H1 (cell line): Measurements from ENCODE around the gene CUTC. TPM values are rescaled to one million over a fixed set of nuclear protein-coding genes. Genes with fewer than 3 reads are reported as not detected.
A peak's percentile ranks its signal among the peaks of the same experiment; 100 is the strongest.

Experiments used
- CTCF ChIA-PET: fragments of 300-600 bp; sonication (Branson Sonifier 250); formaldehyde crosslinking; loops from one replicate; lab custom pipeline; 2021; ENCODE audit not compliant: partially characterized antibody; lab: Charles Lee
- POLR2A ChIA-PET: fragments of 300-600 bp; sonication (Branson Sonifier 250); formaldehyde crosslinking; loops from one replicate; lab custom pipeline; 2021; ENCODE audit warnings: inconsistent platforms; ENCODE audit not compliant: partially characterized antibody; lab: Charles Lee
- DNase-seq, 2 experiments: peaks; one replicate each; pipeline versions ENCODE4 v3.0.0 to v3.0.0-alpha.2; 2010 to 2022; ENCODE audit warnings: low spot score in 2 of 2, low read depth in 1 of 2, mixed read lengths in 1 of 2
- FAIRE-seq: peaks from 2 replicates; lab custom pipeline; 2011; peaks lifted over from hg19 to GRCh38; lab: Jason Lieb, UNC
- H2AFZ ChIP-seq: 2 replicates; pipeline ENCODE4 v1.8.1; 2012; ENCODE audit warnings: low read length, inconsistent platforms
- H2AK5ac ChIP-seq: 2 replicates; pipeline ENCODE4 v1.6.1; 2013; ENCODE audit warnings: low read depth, low read length
- H2BK120ac ChIP-seq: replicated peaks from 2 replicates; pipeline ENCODE3; 2013; ENCODE audit warnings: low read depth, low read length, inconsistent platforms
- H2BK12ac ChIP-seq: 2 replicates; pipeline ENCODE4 v1.6.1; 2013; ENCODE audit warnings: low read depth, low read length
- H2BK15ac ChIP-seq: 2 replicates; pipeline ENCODE4 v1.6.1; 2013; ENCODE audit warnings: low read length
- H2BK20ac ChIP-seq: 2 replicates; pipeline ENCODE4 v1.6.1; 2013; ENCODE audit warnings: low read length
- H2BK5ac ChIP-seq: 2 replicates; pipeline ENCODE4 v1.6.1; 2013; ENCODE audit warnings: low read depth, low read length
- H3K14ac ChIP-seq: 2 replicates; pipeline ENCODE4 v1.6.1; 2013; ENCODE audit warnings: inconsistent platforms; ENCODE audit not compliant: insufficient read length
- H3K18ac ChIP-seq: 2 replicates; pipeline ENCODE4 v1.6.1; 2013; ENCODE audit warnings: low read length; ENCODE audit errors: extremely low read depth
- H3K23ac ChIP-seq: 2 replicates; pipeline ENCODE4 v1.6.1; 2013; ENCODE audit warnings: inconsistent platforms; ENCODE audit not compliant: insufficient read length
- H3K23me2 ChIP-seq: 2 replicates; pipeline ENCODE4 v1.6.1; 2013; ENCODE audit warnings: low read depth, low read length
- H3K27ac ChIP-seq: 2 replicates; pipeline ENCODE4 v1.6.1; 2011; ENCODE audit warnings: low read depth, low read length, inconsistent platforms
- H3K27me3 ChIP-seq, 4 experiments: replicated peaks in 1 of 4; 1 replicate in 1 of 4; 2 replicates in 3 of 4; pipeline versions ENCODE4 v1.6.1 to v1.8.1; 2011 to 2013; ENCODE audit warnings: low read length in 3 of 4, mild to moderate bottlenecking in 3 of 4, inconsistent platforms in 2 of 4, mixed read lengths in 2 of 4, moderate library complexity in 1 of 4; ENCODE audit not compliant: control insufficient read depth in 3 of 4, insufficient read depth in 3 of 4; ENCODE audit errors: extremely low read depth in 1 of 4
- H3K36me3 ChIP-seq, 4 experiments: 2 replicates each; pipeline versions ENCODE4 v1.6.1 to v1.8.1; 2011 to 2013; ENCODE audit warnings: mild to moderate bottlenecking in 4 of 4, low read length in 3 of 4, moderate library complexity in 2 of 4, control low read depth in 1 of 4, inconsistent platforms in 1 of 4; ENCODE audit not compliant: insufficient read depth in 4 of 4, control insufficient read depth in 2 of 4
- H3K4ac ChIP-seq: replicated peaks from 2 replicates; pipeline ENCODE3; 2013; ENCODE audit warnings: low read length, low read depth, mixed read lengths, inconsistent platforms; ENCODE audit not compliant: insufficient read length
- H3K4me1 ChIP-seq, 4 experiments: replicated peaks in 1 of 4; 1 replicate in 1 of 4; 2 replicates in 3 of 4; pipeline versions ENCODE4 v1.6.1 to v1.8.1; 2011 to 2013; ENCODE audit warnings: low read length in 3 of 4, inconsistent platforms in 2 of 4, mixed read lengths in 1 of 4; ENCODE audit not compliant: insufficient read depth in 4 of 4, control insufficient read depth in 3 of 4
- H3K4me2 ChIP-seq, 2 experiments: 2 replicates each; pipeline versions ENCODE4 v1.6.1 to v1.8.1; 2011 to 2013; ENCODE audit warnings: low read depth in 2 of 2, low read length in 2 of 2, control low read depth in 1 of 2, inconsistent platforms in 1 of 2, mild to moderate bottlenecking in 1 of 2; ENCODE audit not compliant: insufficient read depth in 1 of 2
- H3K4me3 ChIP-seq, 4 experiments: fragments of 200-600, 300-600 bp in 1 of 4; sonication (generic), shearing (Covaris generic), sonication (Bioruptor Twin) in 1 of 4; 2 replicates each; pipeline versions ENCODE4 v1.5.1 to v1.8.1; 2011 to 2016; ENCODE audit warnings: low read length in 4 of 4, low read depth in 3 of 4, control low read depth in 2 of 4, inconsistent platforms in 2 of 4, mild to moderate bottlenecking in 2 of 4, mixed read lengths in 1 of 4, moderate library complexity in 1 of 4; ENCODE audit not compliant: insufficient read depth in 2 of 4; ENCODE audit errors: extremely low read depth in 1 of 4
- H3K56ac ChIP-seq: replicated peaks from 2 replicates; pipeline ENCODE3; 2013; ENCODE audit warnings: low read depth, mild to moderate bottlenecking, mixed read lengths, low read length, inconsistent platforms; ENCODE audit not compliant: insufficient read length
- H3K79me1 ChIP-seq: 2 replicates; pipeline ENCODE4 v1.6.1; 2013; ENCODE audit warnings: low read depth, low read length, control low read depth
- H3K79me2 ChIP-seq, 2 experiments: 2 replicates each; pipeline versions ENCODE4 v1.6.1 to v1.8.1; 2012 to 2013; ENCODE audit warnings: low read length in 2 of 2, mild to moderate bottlenecking in 2 of 2, inconsistent platforms in 1 of 2; ENCODE audit not compliant: insufficient read depth in 2 of 2, control insufficient read depth in 1 of 2
- H3K9ac ChIP-seq, 4 experiments: replicated peaks in 1 of 4; 1 replicate in 1 of 4; 2 replicates in 3 of 4; pipeline versions ENCODE4 v1.6.1 to v1.8.1; 2011 to 2013; ENCODE audit warnings: low read depth in 3 of 4, low read length in 3 of 4, control low read depth in 2 of 4, mild to moderate bottlenecking in 2 of 4, moderate library complexity in 2 of 4, inconsistent platforms in 1 of 4; ENCODE audit errors: extremely low read depth in 1 of 4
- H3K9me3 ChIP-seq, 2 experiments: 2 replicates each; pipeline versions ENCODE4 v1.6.1 to v1.8.1; 2012 to 2013; ENCODE audit warnings: mild to moderate bottlenecking in 2 of 2, moderate library complexity in 2 of 2, control low read depth in 1 of 2, inconsistent platforms in 1 of 2, low read depth in 1 of 2, low read length in 1 of 2, mixed read lengths in 1 of 2; ENCODE audit not compliant: insufficient read depth in 2 of 2
- H4K20me1 ChIP-seq, 2 experiments: replicated peaks in 1 of 2; 2 replicates each; pipeline versions ENCODE3 to v1.8.1; 2011 to 2013; ENCODE audit warnings: inconsistent platforms in 2 of 2, low read length in 2 of 2, mild to moderate bottlenecking in 1 of 2; ENCODE audit not compliant: insufficient read depth in 2 of 2, control insufficient read depth in 1 of 2
- H4K5ac ChIP-seq: 2 replicates; pipeline ENCODE4 v1.6.1; 2013; ENCODE audit warnings: low read length, low read depth, mixed read lengths, inconsistent platforms; ENCODE audit not compliant: insufficient read length
- H4K8ac ChIP-seq: 2 replicates; pipeline ENCODE4 v1.8.0; 2013; ENCODE audit warnings: mild to moderate bottlenecking, moderate library complexity, low read length, inconsistent platforms; ENCODE audit not compliant: insufficient read depth; ENCODE audit errors: extremely low read depth
- H4K91ac ChIP-seq: replicated peaks from 2 replicates; pipeline ENCODE3; 2013; ENCODE audit warnings: low read length, mixed read lengths, inconsistent platforms; ENCODE audit not compliant: insufficient read length
- CHD1 ChIP-seq: IDR thresholded peaks from 2 replicates; pipeline ENCODE4 v1.6.1; 2012; ENCODE audit warnings: low read depth, low read length, improper control_type of control experiment
- RXRA ChIP-seq: IDR thresholded peaks from 2 replicates; pipeline ENCODE4 v1.6.1; 2011; ENCODE audit warnings: low read depth, mild to moderate bottlenecking, low read length, moderate library complexity; ENCODE audit not compliant: insufficient read depth
- TAF1 ChIP-seq: IDR thresholded peaks from 2 replicates; pipeline ENCODE4 v1.6.1; 2011; ENCODE audit warnings: mild to moderate bottlenecking, low read depth, low read length
- TCF12 ChIP-seq: IDR thresholded peaks from 2 replicates; pipeline ENCODE4 v1.6.1; 2011; ENCODE audit warnings: low read depth, mild to moderate bottlenecking, low read length
- WGBS, 2 experiments: shearing (Covaris generic) in 1 of 2; methylation state at CpG; one replicate each; pipeline versions ENCODE4 v1.1.6 to v1.1.7; 2013 to 2015; ENCODE audit warnings: low lambda C conversion rate in 2 of 2, mixed read lengths in 2 of 2, inconsistent platforms in 1 of 2, low coverage in 1 of 2, missing lambda C conversion rate in 1 of 2; ENCODE audit not compliant: insufficient replicate concordance in 2 of 2, insufficient coverage in 1 of 2, insufficient read length in 1 of 2; ENCODE audit errors: extremely low coverage in 1 of 2, missing lambda C conversion rate in 1 of 2; 5-methylcytosine and 5-hydroxymethylcytosine counted together
- long read RNA-seq, 2 experiments: library from RNA in 1 of 2; library from capped mRNA in 1 of 2; stranded (forward); transcript quantifications; one replicate each; pipeline ENCODE4 v2.0.0, GENCODE V29; 2021; ENCODE audit warnings: inconsistent platforms in 1 of 2
- polyA minus RNA-seq, 3 experiments: library from RNA; depleted of rRNA, polyadenylated mRNA; stranded (reverse); fragments of >200 nt; gene quantifications; 1 replicate in 2 of 3; 2 replicates in 1 of 3; pipeline ENCODE4 v1.2.3, GENCODE V29; 2011
- polyA plus RNA-seq, 7 experiments: library from polyadenylated mRNA; depleted of rRNA in 3 of 7; stranded (reverse) in 5 of 7; unstranded in 2 of 7; fragments of >200 nt in 5 of 7; fragments of 200-250 nt in 2 of 7; gene quantifications; 1 replicate in 5 of 7; 2 replicates in 1 of 7; 4 replicates in 1 of 7; pipeline versions ENCODE4 v1.2.1 to v1.2.3, GENCODE V29; 2011 to 2013; ENCODE audit warnings: missing spikeins in 2 of 7, mixed read lengths in 2 of 7
- total RNA-seq: library from RNA; stranded (reverse); fragmentation: NEBNext Ultra II Directional; extraction: Animal tissue kit (Norgen Biotek cat#: 25700); gene quantifications from 2 replicates; pipeline ENCODE4 v1.2.1, GENCODE V29; 2021

The CUTC gene
- total RNA-seq (25.6 and 27.2 TPM in 2 replicates), polyA plus RNA-seq (2011; rRNA removed) (18.3 and 25.3 TPM in 2 replicates), polyA minus RNA-seq (2011; rRNA and poly(A)+ RNA removed) (26.6 and 27.6 TPM in 2 replicates)
- 46.0 TPM for polyA plus RNA-seq (2011; cell fraction: cytosol; rRNA removed)
- polyA plus RNA-seq (2011; cell fraction: nucleus; rRNA removed): 9.6 TPM
- 30.9 to 35.9 TPM (median 33.6 TPM) in 4 replicates for polyA plus RNA-seq (2012, experiment 1 of 2)
- polyA plus RNA-seq (2012, experiment 2 of 2): 5.6 TPM
- polyA plus RNA-seq (2013, experiment 1 of 2): 19.1 TPM
- polyA plus RNA-seq (2013, experiment 2 of 2): 19.3 TPM
- 11.4 TPM for polyA minus RNA-seq (2011; cell fraction: cytosol; rRNA and poly(A)+ RNA removed)
- 16.3 TPM for polyA minus RNA-seq (2011; cell fraction: nucleus; rRNA and poly(A)+ RNA removed)
- long read RNA-seq, experiment 1, transcript CUTC-202 (9 exons, 1,346 nt): major isoform, 14 of 38 reads
- long read RNA-seq, experiment 1, partial matches to known transcripts: 6 of 38 reads
- long read RNA-seq, experiment 1, other reads (novel, unspliced or antisense): 17 of 38 reads
- long read RNA-seq, experiment 2, partial matches to known transcripts: 3 of 9 reads
- long read RNA-seq, experiment 2, other reads (novel, unspliced or antisense): 3 of 9 reads

DNA sequence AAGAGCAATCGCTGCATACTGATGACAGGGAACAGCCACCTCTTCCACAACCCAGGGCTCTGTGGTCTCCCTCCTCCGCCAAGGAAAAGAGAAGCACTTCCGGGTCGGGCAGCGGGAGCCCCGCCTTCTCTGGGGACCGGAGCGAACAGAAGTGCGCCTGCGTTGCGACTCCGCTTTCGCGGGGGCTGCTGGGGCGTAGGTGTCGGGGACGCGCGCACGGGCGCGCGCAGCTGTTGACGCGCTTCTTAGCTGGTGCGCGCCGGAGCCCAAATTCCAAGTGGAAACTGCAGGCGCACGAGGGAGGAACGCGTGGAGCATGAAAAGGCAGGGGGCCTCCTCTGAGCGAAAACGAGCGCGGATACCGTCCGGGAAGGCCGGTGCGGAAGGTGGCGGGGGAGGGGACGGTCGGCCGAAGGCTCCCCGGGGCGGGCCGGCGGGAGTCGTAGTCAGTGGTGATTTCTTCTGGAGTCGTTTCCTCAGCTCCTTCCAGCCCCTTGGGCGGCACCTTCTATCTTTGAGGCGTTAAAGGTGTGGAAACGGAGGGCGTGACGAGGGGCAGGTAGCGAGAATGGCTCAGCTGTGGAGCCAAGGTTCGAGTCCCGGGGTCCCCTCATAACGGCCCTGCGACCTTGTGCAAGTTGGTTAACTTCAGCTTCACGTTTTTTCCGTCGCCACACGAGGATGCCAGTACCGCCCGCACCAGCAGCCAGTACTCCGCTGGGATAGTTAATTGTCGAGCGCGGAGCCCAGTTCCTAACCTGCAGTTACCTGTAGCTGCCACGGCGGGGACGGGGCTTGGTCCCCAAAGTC lies at the start of gene CUTC, which contains the start of gene COX15:
TSS of gene CUTC (plus strand) at position 202 of the 810 bp plus-strand sequence. CDS start at position 317, 115 bp downstream.
TSS of gene COX15 (minus strand) at position 95 of the 810 bp plus-strand sequence. CDS start at position 17, 78 bp downstream.
- no peak within 1 kb of the TSS for H3K14ac ChIP-seq
- H4K5ac ChIP-seq: peak within 1 kb of the TSS; percentile 99
- no peak within 1 kb of the TSS for H2AK5ac ChIP-seq
- 0 out of 2 replicates have a peak within 1 kb of the TSS, but pooled peaks have one; percentile 50 for H2BK12ac ChIP-seq
- no peaks in the 10 kb centered on the region for H3K27me3 ChIP-seq
- peak within 1 kb of the TSS; percentile 54 for H2BK120ac ChIP-seq
- H3K79me1 ChIP-seq: peaks cover 2% of the 10 kb centered on the region; the same call in 1 of the 2 replicates
- no peak for FAIRE-seq
- 0 out of 2 replicates have a peak within 1 kb of the TSS, but pooled peaks have one; percentile 32 for H2BK20ac ChIP-seq
- peak within 1 kb of the TSS; percentile 96 for H4K91ac ChIP-seq
- POLR2A ChIA-PET: interaction anchor here (0.8 to 2.6 kb wide), 15 partner anchors 9 to 497 kb away, joined by 3 to 11 read pairs (median 6); partner anchors contain the start of genes CHUK, ENTPD7 and GOT1
- peak within 1 kb of the TSS; percentile 85 for H3K27ac ChIP-seq
- H3K4me3 ChIP-seq: peak within 1 kb of the TSS; percentile 91 to 97 (median 93)
- H3K4me2 ChIP-seq: peak within 1 kb of the TSS; percentile 67 to 70
- H4K8ac ChIP-seq: peak within 1 kb of the TSS; percentile 98
- H2AFZ ChIP-seq: peak within 1 kb of the TSS; percentile 31
- H3K36me3 ChIP-seq: peaks cover 0 to 18% (median 8%) of the 10 kb centered on the region in 4 experiments; a peak in 5 of 8 replicates
- no peaks in the 10 kb centered on the region for H3K9me3 ChIP-seq
- peak within 1 kb of the TSS; percentile 89 for H3K56ac ChIP-seq
- DNase-seq: peak; percentile 86 to 97
- peak within 1 kb of the TSS; percentile 79 to 87 (median 84) for H3K9ac ChIP-seq
- H3K4ac ChIP-seq: peak within 1 kb of the TSS; percentile 74
- no peak within 1 kb of the TSS for H3K23ac ChIP-seq
- no peaks in the 10 kb centered on the region for H3K23me2 ChIP-seq
- H3K18ac ChIP-seq: peak within 1 kb of the TSS; percentile 80
- 1% methylated on average over 73 of the region's 73 CpGs; no CpG with 5 or more reads in 1 of the 2 experiments for WGBS, 2 experiments
- peaks cover 0 to 22% of the 10 kb centered on the region in 2 experiments; a peak in 2 of 4 replicates for H3K79me2 ChIP-seq
- peak within 1 kb of the TSS; percentile 93 for H2BK5ac ChIP-seq
- H4K20me1 ChIP-seq: no peaks in the 10 kb centered on the region
- H3K4me1 ChIP-seq: no peaks in the 10 kb centered on the region
- no peak within 1 kb of the TSS for H2BK15ac ChIP-seq
- CTCF ChIA-PET: interaction anchor here (0.5 to 1.9 kb wide), 9 partner anchors 9 to 113 kb away, joined by 3 to 8 read pairs (median 4); no protein-coding TSS in a partner anchor
- TF ChIP-seq TAF1: peak; percentile 89
- no peak for TF ChIP-seq RXRA
- no peak for TF ChIP-seq TCF12
- TF ChIP-seq CHD1: no peak
